CD4-positive, alpha-beta T cell treated with Interleukin-6 for 4 hours (primary cell): ENCODE measurements around the gene SFXN5.

ENCODE experiments used
- DNase-seq: peaks from one replicate; pipeline ENCODE4 v3.0.0-alpha.2; 2020; ENCODE audit warnings: mixed read lengths

The SFXN5 gene

DNA sequence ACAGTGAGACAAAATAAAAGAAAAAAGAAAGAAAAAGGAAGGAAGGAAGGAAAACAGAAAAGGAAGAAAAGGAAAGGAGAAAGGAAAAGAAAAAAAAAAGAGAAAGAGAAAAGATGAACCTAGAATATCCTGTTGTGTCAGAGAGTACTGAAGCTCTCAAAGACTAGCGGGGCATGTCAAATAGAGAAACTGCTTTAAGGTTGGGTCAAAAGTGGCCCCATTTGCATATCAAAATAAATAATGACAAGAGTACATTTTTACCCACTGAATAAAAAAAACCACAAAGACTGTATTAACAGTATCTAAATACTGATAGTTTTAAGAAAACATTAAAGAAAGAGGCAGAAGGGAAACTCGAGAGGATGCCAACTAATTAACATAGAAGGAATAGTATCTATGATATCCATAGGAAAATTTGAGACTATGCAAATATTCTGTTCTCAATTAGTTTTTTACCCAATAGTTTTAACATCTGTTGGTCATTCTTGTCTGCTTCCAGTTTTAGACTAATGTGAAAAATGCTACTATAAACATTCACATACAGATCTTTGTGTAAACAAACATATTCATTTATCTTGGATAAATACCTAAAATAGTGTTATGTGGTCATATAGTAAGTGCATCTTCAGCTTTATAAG lies 53.2 kb downstream of the SFXN5 start:
- DNase-seq = no peak

DNA sequence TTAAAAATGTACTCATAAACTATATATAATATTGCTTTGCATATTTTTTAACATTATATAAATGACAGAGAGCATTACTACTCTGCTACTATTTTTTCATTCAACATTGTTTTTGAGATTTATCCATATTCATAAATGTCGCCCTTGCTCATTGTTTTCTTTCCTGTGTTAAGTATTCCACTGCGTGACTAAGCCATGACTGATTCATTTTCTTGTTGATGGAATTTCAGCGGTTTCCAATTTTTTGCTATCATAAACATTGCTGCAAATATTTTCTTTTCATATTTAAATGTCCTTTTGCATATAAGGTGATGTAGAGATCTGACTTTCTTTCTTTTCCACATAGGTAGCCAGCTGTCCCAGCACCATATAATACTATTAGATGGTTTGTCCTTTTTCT lies 57.6 kb downstream of the SFXN5 start:
- DNase-seq = no peak

DNA sequence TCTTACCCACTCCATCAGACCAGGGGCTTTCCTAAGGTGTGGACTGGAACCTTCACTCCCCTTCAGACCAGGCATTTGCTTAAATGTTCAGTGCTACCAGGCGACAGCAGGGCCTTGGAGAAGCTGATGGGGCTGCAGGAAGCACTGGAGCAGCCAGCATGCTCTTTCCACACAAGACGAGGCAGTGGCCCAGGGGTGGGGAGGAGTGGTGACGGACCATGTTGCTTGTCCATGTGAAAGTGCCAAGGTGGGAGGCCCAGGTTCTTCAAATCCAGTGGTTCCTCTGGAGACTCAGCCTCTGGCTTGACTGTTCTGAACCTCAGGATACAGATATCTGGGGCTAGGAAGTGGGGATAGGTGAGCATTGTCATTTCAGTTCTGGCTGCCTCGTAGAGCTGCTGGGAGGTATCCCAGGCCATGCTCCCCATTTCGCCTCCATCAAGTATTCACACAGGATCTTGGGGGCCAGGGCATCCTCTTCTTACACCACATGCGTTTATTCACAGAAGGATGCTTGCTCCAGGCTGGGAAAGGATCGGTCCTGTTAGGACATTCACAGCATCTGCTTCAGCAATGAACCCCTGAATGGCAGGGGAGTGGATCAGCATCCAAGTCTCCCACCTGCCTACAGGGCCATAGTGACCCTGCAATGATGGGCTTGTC lies 62.2 kb downstream of the SFXN5 start:
- DNase-seq = no peak

DNA sequence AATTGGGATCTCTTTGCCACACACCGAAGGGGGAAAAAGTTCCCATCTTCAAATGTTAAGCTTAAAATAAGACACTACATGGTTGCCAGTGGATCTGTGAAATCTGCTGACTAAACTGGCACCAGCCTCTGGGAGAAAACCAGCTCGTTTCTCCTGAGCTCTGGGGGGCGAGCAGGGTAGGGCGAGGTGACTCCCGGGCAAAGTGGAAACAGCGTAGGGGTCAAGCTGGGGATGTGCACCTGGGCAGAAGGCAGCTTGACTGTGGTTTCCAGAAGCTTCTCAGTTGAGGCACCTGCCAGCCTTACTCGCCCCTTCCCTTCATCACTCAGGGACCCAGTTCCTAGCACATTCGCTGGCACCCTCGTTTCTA lies 62.8 kb downstream of the SFXN5 start:
- no peak for DNase-seq

DNA sequence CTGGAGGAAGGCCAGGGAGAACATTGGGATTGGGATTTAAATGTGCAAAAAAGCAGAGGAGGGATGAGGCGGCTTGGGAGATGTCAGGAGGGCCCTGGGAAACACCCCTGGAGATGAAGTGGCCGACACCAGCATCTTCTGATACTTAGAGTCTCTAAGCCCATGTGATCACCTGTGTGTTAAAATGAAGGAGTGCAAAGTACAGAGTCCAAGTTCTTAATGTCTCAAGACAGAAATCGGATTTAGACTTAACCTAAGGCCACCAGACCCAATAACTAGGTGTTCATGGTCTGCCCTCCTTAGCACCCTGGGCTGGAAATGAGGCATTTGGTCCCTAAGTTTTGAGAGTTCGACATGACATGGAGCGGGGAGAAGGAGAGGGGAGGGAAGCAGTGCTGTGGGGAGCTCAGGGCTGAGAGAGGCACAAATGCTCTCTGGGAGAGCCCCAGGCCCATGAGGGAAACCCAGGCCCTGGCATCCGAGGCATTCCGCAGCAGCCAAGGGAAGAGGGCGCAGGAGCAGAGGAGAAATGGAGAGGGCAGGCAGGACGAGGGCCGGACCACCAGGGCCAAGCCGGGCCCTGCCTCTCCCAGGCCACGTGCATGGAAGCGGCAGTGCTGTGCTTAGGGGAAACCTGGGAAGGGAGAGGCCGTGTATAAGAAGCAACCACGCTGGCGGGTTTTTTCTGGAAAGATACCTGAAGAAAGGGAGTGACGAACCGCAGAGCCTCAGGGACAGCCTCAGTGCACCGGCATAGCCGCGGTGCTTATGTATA lies 63.3 kb downstream of the SFXN5 start:
- no peak for DNase-seq

DNA sequence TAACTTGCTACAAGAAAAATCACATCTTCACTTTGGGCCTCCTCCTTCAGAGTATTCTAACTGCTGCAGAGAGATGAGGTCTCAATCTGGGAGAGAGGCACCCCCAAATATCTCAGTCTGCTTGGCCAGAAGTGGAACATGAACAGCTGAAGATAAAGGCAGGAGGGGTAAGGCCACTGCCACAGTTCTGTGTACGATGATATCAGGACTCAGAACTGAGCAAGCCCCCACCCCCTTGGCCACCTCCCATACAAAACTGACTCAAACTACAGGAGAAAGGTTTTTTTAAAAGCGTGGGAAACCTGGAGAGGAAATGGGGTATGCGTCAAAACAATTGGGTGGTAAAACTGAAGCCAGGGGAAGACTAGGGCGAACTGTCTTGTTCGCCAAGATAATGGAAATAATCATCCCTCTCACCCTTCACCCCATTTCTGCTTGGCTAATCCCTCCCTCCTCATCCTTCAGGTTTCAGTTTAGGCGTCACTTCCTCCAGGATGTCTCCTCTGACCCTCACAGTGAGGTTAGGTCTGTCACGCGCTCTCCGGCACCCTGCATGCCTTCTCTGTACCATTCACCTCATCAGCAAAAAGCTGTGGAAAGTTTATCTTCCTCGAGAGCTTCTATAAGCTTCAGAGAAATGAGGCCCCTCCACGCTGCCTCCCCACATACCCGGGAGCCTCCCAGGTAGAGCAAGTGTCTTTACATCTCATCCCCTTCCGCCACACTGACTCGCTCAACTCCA lies 64.4 kb downstream of the SFXN5 start:
- DNase-seq = no peak

DNA sequence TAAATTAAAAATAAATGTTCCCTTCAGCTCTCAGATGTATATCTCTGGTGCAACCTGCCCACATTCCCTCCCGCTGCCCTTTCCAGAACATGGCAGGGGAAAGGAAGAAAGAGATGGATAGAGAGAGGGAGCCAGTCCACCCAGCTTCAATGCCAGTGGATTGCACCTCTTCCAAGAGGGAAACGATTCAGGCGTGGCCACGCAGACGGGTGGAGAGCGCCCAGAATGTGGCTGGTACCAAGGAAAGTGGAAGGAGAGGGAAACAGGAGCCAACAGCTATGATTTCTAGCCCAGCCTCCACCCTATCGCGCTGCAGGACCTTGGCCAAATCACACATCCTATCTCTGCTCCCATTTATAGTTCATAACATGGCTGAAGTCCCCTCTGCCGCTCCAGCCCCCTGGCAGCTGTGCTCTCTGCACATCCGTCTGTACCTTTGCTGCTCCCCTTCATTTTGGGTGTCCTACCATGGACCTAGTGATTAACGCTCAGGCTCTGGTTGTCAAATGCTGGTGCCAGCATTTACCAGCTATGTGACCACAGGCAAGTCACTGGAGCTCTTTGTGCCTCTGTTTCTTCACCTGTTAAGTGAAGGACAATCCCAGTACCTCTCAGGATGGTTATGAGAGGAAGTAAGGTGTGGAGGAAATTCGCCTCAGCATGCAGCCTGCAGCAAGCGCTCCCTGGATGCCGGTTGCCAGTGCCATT lies 66.5 kb downstream of the SFXN5 start:
- DNase-seq = no peak

DNA sequence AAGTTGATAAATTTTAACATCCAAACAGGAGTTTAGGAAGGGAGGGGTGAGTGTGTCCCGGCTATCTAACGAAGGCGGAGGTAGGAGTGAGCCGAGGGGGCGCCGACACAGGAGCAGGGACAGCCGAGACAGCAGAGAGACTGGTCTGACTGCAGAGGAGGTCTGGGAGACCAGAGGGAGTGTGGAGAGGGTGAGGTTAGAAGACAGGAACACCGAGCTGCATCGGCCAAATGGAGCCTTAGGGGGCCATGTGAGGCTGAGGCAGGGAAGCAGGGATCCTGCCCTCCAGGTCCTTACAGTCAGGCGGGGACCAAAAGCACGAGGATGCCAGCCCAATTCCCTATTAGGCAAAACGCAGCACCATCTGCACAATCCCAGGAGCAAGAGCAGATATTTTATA lies 67.0 kb downstream of the SFXN5 start:
- DNase-seq = no peak

DNA sequence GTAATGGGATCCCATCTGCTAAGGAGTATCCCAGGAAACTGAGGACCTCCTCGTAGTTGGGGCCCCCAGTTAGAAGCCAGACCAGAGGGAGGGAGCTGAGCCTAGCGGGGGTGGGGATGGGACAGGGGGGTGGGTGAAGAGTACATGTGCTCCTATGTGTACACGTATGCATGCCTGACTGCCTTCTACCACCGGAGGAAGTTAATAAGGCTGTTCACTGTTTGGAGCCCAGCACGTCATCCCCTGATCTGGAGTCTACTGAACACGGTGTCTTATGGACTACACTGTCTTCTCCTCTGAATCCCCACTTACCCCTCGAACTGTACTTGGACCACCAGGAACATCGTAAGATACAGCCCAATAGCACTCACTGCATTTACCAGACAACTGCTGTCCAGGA lies 68.5 kb downstream of the SFXN5 start:
- no peak for DNase-seq

DNA sequence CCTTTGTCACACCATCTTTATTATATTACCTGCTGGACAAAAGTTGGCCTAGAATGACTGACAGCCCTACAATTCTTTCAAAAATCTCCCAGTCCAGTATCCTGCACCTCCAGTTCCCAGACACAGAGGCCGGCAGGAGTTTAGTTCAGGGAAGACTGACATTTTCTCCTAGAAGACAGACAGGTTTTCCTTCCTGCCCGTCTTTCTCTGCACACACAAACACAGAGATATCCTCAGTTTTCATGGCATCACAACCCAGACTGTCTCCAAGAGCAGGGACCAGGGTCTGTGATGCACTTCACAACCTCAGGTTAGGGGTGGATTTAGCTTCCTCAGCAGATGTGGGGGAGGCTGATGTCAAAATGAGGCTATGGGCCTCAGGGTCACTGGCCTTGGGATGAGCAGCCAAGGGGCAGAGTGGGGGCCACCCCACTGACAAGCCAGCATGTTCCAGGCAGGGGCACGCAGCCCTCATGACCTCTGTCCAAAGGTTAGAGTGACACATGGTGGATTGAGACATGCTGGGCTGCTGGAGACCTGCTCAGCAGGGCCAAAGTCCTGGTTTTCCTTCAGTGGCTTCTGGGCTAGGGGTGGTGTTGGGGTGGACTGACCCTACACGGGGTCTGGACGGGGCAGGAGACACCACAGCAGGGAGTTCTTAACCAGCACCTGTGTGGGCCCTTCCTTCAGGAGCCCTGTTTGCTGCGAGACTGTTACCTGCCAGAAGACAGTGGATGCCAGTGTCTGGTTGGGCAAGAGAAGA lies 70.5 kb downstream of the SFXN5 start:
- no peak for DNase-seq

DNA sequence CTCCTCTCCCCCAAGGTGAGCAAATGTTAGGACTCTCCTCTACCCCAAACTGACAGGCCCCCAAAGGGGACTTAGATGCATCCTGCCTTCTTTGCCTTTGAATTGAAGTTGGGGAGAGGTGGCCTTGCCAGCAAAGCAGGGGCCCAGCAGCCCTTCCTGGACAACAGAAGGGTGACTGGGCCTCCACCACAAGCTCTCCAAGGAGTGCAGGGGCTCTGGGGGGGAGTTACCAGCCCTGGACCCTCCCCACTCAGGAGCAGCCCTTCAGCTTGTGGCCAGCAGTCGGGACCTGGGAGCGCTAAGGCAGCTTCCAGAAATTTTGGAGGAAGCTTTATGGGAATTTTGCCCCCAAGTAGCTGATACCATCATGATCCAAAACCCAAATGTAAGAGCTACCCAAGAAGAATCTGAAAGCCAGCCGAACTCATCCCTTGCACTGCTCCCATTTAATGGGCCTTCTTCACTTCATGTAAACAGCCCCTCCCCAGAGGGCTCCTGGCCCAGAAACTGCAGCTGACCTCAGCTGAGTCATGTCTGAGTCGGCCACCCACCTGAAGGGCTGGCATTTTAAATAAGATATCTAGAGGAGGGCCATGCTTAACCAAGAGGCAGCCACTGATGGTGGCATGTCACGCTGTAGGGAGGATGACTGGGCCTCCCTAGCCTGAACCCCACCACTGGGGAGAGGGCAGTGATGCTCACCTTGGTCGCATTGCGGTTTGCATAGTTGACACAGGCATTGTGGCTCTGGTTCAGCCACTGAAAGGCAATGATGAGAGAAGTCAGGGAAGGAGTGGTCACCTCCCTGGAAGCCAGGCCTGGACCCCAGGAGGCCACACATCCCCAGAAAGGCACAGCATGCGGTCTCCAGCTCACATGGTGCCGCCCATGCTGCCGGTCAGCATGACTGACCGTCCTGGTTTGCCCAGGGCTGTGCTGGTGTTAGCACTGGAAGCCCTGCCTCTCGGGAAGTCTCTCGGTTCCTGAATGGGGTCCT lies 71.5 kb downstream of the SFXN5 start:
- DNase-seq = no peak

DNA sequence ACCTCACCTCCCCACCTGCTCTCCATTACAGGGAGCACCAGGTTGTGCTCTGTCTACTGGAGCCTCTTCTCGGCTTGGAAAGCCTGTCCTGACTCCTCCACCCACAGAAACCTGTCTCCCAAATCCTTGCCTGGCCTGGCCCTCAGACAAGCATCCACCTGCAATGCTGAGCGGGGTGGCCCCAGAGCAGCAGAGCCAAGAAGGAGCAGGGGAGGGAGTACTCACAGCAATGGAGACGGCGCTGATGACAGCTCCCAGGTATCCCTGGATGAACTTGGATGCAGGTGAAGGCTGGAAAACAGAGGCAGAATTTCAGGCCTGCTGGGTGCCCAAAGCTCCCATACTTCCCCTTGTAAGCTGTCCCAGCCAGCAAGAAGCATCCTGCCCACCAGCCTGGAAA lies 72.8 kb downstream of the SFXN5 start:
- no peak for DNase-seq

DNA sequence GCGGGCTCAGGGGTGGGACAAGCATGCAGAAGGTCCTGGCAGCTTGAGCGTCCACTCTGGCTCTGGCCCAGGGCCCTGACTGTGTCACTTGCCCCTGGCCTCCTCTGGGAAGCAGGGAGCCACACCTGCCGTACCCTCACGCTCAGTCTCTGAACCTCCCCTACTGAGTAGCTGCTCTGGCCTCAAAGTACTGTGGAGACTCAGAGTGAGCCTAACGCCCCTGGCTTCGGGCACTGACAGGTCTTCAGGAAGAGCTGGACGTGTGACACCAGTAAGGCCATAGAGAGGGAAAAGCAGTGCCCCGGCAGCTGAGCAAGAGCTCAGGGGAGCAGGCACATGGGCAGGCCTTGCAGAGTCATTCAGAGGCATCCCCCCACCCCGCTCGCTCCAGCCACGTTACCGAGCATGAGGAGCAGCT lies 73.3 kb downstream of the SFXN5 start:
- DNase-seq = no peak

DNA sequence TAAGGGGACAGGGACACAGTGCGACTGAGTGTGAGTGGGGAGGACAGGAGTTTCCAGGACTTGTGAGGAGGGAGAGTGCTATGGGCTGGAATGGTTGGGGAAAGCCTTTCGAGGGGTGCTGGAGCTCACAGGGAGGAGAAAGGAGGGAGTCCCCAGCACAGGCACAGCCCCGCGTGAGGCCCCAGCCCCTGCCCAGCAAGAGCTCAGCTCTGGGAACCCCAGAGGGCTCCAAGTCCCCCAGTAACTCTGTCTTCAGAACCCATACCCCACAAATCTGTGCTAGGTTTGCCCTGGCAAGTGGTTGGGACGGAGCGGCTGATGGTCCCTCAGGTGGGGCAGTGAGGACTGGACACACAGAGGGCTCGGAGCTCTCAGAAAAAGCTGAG lies 75.4 kb downstream of the SFXN5 start:
- DNase-seq = no peak

DNA sequence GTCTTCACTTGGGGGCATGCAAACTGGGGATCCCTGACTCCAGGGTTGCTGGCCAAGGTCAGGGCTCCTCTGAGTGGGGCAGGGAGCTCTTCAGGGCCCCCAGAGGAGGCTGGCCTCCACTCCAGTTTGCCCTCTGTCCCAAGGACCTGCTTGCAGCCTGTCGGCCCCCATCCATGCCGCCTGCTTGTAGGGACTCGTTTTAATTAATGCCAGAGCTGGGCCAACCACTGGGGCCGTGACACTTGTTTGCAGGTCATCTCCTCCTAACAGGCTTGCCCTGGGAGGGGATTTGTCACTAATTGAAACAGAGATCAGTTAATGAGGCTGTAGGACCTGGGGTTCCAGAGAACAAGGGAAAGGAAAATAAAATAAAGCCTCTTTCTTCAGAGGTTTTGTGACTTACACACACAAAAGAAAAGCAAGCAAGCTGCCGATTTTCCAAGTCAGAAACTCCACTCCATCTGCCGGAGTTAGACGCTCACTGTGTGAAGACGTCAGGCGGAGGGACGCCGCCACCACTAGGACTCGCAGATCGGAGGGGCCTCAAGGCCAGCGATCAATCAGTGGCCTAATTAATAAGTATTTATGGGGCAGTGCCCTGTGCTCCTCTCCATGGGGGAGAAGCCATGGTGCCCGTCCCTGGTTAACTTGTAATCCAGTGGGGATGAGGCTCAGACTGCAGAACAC lies 75.9 kb downstream of the SFXN5 start:
- DNase-seq = no peak

DNA sequence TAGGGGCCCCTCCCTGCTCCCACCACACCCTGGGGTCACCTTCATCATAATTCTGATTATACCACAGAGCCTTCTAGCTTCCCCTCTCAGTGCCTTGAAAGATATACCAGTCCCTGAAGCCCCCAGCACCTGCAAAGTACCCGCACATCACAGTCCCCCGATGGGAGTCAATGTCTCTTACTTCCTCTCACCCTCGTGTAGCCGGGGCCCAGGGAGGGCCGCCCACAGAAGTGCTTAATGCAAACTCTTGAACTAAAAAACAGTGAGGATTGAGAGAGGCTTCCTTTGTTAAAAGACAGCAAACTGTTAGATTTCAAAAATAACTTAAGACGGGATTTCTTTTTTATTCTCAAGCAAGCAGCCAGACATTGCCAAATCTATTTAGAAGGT lies 76.5 kb downstream of the SFXN5 start:
- no peak for DNase-seq

DNA sequence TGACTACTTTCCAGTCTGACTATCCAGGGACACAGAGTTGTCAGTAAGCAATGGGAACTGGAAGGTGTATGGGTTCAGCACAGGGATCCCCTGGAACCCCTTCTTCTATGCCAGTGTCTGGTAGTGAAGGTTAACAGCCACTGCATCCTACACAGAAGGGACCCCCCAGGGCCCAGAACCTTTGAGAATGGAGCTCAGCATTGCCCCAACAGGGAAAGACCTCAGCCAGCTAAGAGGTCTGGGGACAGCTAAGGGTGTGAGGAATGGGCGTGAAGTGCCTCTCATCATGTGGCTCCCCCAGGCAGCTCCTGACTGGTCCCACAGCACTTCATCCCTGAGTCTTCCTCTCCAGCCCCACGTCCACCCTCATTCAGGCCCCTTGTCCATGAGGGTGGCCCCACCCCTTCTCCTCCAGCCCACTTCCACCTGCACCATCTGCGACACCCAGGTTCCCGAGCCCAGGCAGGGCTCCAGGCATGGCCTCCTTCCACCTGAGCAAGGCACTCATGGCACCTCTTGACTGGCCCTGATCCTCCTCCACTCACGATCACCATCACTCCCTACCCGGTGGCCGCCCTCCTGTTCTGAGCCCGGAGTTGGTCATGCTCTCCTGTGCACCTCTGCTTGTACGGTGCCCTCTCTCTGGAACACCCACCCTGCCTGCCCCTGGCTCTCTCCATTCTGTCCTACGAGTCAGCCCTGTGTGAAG lies 77.1 kb downstream of the SFXN5 start:
- no peak for DNase-seq

DNA sequence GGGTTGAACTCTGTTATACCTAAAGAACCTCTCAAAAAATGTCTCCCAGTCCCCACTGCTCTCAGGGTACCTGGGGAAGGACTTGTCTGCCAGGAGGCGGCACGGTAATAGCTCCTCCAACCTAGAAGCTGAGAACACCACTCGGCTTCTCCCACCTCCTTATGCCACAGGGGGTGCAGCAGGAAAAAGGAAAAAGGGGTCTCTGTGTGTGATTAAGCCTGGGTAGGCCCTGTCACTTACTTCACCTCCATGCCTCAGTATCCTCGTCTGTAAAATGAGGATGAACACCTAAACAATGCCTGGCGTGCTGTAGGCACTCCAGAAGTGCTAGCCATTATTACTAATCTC lies 77.6 kb downstream of the SFXN5 start:
- no peak for DNase-seq

DNA sequence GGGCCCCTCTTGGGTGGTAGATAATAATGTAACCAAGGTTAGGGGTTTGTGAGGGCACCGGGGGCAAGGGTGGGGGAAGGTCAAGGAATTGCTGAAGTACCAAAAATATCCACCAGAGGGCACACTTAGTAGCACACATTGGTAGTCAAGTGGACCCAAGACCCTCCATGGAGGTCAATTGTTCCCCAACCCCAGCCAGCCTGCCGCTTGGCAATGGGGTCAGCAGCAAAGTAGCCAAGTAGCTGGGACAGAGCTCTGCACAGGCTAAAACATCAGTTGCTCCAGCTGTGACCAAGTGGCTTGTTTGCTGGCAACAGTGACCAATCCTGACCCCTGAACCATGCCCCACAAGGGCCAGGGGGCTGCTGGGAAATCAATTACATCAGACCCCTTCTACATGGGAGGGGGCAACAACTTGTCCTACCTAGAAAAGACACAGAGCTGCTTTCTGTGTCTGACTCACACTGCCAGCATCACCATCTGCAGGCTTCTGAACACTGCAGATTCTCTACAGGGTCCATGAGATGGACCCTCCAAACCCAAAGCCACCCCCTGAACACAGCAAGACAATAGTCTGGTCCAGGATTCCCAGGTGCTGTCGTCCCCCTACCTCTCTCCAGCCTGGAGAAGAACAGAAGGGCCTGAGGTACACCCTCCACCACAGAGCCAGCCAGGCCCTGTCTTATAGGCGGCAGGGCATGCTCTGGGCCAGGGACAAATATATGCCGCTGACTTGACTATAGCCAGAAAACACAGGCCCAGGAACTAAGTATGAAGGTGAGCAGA lies 78.2 kb downstream of the SFXN5 start:
- DNase-seq = peak; percentile 58
